HG03095 (cell line): ENCODE results near the gene WDR27.

Experiments used
- ATAC-seq: cut with Tn5 transposase; IDR thresholded peaks from one replicate; pipeline ENCODE4 v1.9.1; 2021; ENCODE audit warnings: moderate library complexity; ENCODE audit not compliant: unreplicated experiment

WDR27 gene

DNA sequence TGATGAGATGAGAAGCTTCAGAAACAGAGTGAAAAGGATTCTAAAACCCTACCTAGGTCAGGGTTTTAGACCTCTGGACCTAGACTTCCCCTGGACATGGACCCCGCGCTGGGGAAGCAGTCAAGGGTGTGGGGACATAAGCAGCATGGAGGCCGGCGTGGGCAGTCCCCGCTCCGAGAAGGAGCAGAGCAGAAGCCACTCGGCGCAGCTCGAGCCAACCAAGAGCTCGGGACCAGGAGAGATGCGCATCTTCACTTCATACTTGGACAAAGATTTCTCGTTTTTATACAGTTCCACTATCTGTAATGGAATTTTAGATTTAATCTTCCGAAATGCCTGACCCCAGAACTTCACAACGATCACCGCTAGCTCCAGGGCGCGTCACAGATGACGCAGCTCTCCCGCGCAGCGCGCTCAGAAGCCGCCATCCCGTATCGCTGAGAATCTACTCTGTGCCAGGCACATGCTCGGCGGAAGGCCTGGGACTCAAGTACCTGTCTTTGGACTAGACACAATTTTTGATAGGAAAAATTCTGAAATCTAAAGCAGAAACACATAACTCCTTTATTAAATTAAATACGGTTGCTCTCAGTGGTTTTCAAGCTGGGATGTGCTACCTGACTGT, 60.3 kb downstream of the WDR27 start:
- no peak for ATAC-seq

DNA sequence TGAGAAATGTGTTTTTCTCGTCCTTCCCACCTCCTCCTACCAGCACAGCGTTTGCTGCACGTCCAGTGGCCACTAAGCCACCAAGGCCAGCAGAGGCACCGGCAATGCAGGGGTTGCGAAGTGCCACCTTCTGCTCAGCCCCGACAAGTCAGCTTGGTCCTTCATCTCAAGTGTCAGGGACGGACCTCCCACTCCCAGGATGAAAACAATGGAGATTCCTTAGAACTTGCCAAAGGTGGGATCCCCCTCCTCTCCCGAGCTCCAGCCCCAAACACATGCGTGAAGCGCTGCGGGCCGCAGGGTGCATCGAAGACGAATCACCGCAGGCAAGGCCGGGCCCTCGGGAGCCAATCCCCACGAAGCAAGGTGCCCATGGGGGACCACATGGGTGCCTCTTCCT, 60.8 kb downstream of the WDR27 start:
- ATAC-seq: no peak

DNA sequence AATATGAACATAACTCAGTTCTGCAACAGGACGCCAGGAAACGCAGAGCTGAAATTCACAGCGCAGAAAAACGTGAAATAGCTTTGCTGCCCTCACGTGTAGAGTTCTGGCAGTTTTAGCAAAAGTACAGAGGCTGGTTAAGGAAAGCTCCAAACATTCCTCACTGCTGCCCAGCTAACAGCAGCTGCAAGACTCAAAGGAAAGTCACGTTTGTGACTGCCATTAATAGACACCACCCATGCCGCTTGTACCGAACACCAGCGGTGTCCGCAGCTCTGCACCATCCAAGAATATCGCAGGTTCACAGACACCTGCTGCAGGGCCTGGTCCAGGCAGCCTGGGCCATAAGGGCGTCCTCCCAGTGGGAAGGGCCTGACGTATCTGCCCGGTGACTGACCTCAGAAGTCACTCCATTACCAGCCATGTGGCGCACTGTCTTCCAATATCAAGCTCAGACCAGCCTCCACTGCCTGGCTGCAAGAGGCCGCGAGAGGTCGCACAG, 61.4 kb downstream of the WDR27 start:
- ATAC-seq: no peak

DNA sequence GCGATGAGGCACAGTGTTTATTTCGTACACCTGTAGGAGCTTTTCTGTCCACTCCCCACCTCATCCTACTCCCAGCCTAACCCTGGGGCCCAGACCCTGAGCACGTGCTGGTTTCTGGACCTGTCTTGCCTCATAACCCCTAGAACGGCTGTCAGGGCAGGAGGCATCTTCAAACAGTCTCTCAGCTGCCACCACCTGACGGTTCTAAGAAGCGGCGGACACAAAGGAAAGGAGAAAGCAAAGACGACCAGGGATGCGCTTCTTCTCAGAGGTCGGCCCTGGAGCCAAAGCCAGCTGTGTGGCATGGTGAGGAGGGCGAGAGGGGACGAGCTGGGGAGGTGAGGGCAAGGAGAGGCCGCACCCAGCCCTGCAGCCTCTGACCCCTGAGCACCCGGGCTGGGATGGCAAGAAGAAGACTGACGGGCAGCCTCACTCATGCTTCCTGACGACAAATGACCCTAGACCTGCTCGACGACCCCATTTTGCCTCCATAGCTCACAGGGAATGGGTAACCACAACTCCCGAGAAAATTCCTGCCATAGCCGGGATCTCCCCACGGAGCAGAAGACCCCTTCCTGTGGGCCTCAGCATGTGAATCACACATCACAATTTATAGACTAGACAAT, 62.1 kb downstream of the WDR27 start:
- no peak for ATAC-seq

DNA sequence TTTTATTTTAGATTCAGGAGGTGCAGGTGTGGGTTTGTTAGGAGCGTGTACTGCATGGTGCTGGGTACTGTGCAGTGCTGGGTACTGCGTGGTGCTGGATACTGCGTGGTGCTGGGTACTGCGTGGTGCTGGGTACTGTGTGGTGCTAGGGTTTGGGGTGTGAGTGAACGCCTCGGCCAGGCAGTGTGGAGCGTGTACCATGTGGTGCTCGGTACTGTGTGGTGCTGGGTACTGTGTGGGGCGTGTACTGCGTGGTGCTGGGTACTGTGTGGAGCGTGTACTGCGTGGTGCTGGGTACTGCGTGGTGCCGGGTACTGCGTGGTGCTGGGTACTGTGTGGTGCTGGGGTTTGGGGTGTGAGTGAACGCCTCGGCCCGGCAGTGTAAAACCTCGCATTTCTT, 62.9 kb downstream of the WDR27 start:
- ATAC-seq: no peak

DNA sequence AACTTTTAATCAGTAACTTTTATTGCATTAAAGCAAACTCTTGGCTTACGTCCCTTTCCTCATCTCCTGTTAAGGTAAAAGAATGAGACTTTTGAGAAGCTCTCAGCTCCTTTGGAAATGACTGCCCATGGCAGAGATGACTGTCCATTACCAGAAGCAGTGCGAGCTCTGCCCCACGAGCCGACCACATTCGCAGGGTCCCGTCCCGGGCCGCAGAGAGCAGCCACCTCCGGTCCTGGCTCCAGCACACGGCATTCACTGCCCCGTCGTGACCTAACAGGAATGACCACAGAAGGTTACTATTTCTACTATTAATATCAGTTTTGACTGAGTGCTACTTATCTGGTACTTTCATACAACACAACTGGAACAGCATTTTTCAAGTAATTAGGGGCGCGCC, 63.4 kb downstream of the WDR27 start:
- ATAC-seq: no peak

DNA sequence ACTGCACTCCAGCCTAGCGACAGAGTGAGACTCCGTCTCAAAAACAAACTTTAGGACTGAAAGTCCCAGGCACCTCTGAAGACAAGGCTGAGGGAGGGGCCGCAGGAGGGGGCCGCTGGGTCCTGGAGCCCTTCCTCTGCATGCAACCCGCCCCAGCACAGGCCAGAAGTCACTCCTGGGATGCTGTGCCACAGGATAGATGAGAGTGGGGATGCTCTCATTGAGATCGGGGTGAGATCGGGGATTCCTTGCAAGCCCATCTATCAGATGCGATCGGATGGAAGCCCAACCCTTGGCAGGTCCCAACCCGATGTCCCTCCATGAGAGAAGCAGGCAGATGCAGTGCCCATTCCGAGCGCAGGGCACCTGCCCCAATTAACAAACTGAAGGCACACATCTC, 66.5 kb downstream of the WDR27 start:
- no peak for ATAC-seq

DNA sequence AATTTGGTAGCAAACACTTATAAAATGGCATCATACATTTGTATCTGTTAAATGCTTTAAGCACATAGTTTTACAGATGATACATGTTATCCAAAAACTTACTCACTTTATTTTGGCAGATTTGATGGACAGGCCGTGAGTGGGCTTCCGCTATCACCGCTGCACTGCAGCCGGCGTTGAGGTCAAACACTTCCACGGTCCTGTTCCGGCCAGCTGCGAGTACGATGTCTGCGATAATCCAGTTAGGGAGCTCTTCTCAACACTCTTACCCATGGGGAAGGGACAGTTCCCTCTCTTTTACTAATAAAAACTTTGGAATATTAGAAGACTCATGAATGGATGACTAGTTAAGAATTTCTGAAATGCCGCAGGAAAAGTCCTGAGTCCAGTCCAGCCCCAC, 69.0 kb downstream of the WDR27 start:
- ATAC-seq: no peak

DNA sequence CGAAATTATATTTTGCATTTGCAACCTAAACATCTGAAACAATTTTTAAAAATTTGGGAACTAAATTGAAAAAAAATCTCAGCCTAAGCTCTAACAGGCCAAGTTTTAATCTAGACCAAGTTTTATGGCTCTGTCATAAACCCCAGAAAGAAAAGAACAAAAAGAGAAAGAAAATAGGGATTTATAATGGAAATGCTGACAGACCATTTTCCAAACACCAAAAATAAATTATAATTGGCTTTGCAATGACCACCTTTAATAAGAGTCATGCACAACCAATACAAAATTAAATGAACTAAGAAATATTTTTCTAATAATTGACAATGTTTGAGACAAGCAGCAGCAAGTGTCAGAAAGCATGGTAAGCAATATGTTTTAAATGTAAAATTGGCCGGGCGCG, 72.6 kb downstream of the WDR27 start:
- ATAC-seq: no peak

DNA sequence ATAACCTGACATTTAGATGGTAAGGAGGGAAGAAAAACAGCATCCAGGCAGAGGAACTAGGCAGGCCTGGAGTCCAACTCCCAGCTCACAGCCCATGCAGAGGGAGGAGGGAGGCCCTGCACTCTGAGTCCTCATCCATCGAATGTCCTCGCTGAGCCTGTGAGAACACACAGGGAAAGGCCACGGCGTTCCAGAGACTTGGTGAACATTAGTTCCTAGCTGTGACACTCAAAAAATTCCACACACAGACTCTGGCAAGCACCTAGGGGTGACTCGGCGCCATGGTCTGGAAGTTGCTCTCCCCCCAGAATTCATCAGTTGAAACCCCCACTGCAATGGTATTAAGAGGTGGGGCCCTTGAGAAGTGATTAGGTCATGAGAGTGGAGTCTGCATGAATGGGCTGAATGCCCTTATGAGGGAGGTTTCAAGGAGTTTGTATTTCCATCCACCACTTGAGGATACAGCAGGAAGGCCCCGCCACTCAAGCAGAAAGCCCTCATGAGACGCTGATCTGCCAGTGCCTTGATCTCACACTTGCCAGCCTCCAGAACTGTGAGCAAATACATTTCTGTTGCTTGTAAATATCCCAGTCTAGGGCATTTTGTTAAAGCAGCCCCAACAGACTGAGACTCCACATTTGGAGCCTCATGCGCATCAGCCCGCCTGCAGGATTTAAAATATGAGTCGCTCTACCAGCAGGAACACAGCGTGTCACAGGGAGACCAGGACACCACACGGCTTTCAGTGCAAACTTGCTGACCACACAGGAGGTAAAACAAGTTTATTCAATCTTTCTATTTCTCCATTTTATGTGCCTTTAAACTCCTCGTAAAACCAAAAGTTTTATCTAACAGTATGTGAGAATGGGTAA, 73.9 kb downstream of the WDR27 start:
- ATAC-seq: no peak

DNA sequence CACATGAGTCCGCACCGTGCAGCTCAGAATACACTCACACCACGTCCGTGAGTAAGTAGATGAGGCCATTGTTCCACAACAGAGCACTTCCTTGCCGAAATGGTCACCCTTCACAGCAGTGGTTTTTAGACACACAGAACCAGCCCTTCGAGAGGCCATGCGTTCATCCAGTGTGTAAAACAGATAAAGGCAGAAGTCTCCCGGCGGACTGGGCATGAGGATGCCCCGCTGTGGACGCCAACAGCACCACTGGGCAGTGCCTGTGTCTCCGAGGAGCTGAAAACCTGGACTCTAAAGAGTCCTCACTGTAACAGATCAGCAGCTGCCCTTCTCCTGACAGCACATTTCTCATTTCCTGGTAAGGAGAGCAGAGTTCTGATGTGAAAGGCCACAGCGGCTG, 75.2 kb downstream of the WDR27 start:
- no peak for ATAC-seq

DNA sequence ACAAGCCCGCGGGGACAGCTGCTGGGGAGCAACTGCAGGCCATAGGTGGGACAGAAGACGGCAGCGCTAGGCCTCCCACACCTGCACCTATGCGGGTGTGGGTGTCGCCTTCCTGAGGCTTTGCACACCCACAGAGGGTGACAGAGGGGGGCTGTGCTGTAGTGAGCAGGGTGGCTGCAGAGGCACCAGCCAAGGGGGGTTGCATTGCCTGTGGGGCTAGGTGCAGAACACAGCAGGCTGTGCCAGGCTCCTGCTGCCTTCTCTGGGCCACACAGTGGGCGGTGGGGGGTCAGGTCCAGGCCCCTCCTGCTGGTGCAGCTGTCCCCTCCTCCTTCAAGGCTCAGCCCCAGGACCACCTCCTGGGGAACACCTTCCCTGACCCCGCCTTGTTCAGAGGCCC, 75.7 kb downstream of the WDR27 start:
- ATAC-seq: no peak

DNA sequence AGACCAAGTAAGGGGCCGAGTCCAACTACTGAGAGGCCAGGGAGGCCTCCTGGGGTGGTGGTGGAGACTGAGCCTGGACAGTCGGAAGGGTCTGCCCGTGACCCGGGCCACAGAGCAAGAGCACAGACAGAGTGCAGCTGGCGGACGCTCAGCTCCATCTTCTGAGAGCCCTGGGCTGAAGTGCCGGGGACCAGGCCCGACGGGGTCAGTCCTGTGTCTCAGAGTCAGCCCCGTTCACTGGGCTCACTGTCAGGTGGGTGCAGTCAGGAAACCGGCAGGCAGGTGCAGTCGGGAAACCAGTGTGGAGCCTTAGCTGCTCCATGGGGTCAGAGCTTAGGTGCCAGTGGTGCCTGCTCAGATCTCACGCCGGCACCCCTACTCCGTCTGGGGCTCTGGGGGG, 76.5 kb downstream of the WDR27 start:
- ATAC-seq: no peak

DNA sequence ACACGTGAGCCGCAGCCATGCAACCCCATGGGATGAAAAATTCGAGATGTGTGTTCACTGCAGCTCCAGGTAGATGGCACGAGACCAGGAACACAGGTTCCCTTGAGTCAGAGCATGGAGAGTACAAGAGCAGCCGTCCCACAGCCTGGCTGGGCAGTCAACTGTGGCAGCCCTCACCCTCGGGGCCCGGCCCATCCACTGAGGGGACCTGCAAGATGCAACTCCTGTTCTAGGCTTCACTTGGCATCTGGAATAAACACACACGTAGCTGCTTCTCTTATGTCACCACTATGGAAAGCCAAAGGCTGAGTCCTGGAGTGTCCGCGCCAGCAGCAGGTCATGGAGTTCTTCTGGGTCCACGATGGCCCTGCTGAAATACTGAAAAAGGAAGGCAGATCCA, 77.0 kb downstream of the WDR27 start:
- no peak for ATAC-seq

DNA sequence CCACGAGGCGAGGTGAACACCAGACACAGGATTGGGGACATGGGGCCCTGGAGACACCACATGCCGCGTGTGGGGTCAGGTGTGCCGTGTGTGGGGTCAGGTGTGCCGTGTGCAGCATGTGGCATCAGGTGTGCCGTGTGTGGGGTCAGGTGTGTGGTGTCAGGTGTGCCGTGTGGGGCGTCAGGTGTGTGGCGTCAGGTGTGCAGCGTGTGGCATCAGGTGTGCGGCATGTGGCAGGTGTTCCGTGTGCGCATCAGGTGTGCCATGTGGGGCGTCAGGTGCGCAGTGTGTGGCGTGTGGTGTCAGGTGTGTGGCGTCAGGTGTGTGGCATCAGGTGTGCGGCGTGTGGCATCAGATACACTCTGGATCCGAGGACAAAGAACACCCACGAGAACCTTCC, 77.9 kb downstream of the WDR27 start:
- no peak for ATAC-seq

DNA sequence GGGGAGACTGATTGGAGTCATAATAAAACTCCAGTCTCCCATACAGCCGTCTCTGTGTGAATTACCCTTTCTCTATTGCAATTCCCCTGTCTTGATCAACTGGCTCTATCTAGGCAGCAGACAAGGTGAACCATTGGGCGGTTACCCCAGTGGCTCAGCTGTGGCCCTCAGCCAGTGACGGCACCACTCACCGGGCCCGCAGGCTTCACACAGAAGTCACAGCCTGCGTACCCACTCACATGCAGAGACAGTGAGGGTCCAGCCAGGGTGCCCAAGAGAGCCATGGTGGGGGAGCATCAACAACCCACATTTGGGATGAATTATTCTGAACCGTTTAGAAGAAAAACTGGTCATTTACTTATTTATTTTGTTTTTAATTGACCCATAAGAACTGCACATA, 78.5 kb downstream of the WDR27 start:
- no peak for ATAC-seq

DNA sequence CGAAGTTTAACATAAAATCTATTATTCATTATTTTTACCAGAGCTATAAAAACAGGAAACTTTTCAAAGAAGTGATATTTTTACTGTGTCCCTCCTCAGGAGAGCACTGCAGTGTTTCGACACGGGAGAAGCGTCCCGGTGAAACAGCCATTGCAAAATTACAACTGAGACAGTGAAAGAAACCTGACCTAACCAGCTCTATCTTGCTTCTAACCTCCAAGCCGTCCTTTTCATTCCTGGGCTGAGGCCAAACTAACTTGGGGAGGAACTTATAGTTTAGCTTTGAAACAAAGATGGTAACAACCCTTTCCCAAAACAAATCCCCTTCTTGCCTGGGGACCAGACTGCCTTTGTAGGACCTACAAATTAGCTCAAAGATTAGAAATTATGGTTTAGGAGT, 79.2 kb downstream of the WDR27 start:
- no peak for ATAC-seq

DNA sequence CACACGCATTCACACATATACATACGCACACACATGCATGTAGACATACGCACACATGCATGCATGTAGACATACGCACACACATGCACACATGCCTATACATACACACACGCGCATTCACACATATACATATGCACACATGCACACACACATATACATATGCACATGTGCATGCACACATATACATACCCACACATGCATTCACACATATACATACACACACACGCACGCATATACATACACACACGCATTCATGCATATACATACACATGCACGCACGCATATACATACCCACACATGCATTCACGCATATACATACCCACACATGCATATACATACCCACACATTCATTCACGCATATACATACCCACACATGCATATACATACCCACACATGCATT, 80.5 kb downstream of the WDR27 start:
- no peak for ATAC-seq

DNA sequence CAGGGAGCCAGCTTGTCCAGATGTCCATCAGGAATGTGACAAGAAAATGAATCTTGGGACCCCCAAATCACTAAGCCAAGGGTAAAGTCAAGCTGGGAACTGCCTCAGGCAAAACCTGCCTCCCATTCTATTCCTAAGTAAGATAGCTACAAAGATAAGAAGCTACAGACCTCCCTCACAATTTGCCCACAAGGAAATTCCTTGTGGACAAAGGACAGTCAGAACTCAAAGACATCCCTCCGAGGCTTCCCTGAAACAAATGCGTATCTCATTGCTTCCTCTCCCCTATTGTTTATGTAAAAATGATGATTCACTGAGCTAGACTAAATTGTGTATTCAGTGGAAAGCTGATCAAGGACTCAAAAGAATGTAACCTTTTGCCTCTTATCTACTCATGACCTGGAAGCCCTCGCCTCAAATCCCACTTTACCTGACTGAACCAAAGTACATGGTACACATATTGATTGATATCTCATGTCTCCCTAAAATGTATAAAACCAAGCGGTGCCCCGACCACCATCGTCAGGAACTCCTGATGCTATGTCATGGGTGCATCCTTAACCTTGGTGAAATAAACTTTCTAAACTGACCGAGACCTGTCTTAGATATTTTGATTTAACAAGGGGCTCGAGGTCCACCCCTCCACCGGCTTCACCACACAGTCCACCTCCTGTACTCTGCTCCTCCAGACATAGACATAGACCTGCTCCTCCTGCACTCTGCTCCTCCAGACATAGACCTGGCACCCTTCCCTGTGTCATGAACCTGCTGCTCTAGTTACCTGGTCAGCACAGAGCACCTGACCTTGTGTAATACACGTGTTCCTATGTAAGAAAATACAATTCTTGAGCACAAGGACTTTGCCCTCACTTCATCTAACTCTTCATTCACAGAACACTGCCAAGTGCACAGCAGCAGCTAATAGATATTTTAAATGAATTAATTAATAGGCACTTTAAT, 81.4 kb downstream of the WDR27 start:
- no peak for ATAC-seq

DNA sequence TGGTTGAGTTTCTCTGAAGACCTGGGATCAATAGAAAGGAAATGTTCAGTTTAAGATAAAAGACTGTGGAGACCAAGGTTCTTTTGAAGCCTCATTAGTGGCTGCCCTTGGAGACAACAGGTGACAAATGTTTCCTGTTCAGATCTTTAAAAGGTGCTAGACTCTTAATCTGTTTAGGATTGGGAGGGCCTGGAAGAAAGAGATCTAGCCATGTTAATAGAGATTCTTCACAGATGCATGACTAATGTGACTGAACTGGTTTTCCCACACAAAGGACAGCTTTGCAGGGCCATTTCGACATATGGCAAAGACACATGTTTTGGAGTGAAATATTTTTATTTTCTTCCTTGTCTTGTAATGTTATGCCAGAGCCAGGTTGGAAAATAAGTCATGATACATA, 82.2 kb downstream of the WDR27 start:
- no peak for ATAC-seq
